Measurements from ENCODE around the gene F13A1. TPM values are rescaled to one million over a fixed set of nuclear protein-coding genes. Genes with fewer than 3 reads are reported as not detected.

Gene F13A1
- total and polyA plus RNA-seq, 2 of the 13 experiments (the other 11 are each of a cell fraction or from before 2014, with no cell fraction given), result not detected

DNA sequence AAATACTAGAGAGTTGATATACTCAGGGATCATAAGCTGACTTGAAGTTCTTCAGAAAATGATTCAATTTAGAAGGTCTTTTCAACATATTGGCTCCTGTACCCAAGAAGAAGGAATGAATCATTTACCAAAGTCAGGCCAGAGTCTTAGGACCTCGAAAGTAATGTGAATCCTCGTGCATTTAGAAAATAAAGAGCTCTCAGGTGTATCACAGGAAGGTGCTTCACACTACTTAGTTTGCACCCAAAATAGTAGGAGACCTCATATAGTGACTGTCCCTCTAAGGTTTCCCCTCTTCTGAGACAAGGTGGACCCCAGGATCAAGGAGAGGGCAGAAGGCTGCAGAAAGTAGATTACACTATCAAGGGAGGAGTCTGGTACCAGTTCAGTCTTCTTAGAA lies 71.8 kb downstream of the F13A1 start:
- Histone ChIP-seq H3K4me1 (ENCODE audit: insufficient read depth, low read length) (no peaks in the 10 kb centered on the region), H3K79me2 (ENCODE audit: insufficient read depth, low read length) (no peaks in the 10 kb centered on the region), H3K27me3 (ENCODE audit: control insufficient read depth in 1 of 2, insufficient read depth in 2 of 2, low read length in 2 of 2) (no peaks in the 10 kb centered on the region; a peak in 1 of 5 replicates), H3K4me3 (replicated peaks in 1 of 3; ENCODE audit: insufficient read depth in 1 of 3, low read depth in 2 of 3, low read length in 3 of 3) (no peak overlapping the region), H2AFZ (ENCODE audit: low read length) (no peak overlapping the region), H3K9me3 (ENCODE audit: low read length) (no peaks in the 10 kb centered on the region), H3K27ac (ENCODE audit: extremely low read length, insufficient read depth, low read length) (no peak overlapping the region), H3K36me3 (replicated peaks in 1 of 2; ENCODE audit: control insufficient read depth in 1 of 2, insufficient read depth in 2 of 2, low read length in 2 of 2) (no peaks in the 10 kb centered on the region), H3K9ac (ENCODE audit: insufficient read depth, low read depth, low read length) (no peak overlapping the region), H4K20me1 (ENCODE audit: insufficient read depth, low read length) (no peaks in the 10 kb centered on the region), H3K4me2 (ENCODE audit: low read depth, low read length) (no peak overlapping the region)
- TF ChIP-seq RFX3 (CRISPR knock-in tag; IDR thresholded peaks at IDR 0.05) (no peak), ATF4 (CRISPR knock-in tag; IDR thresholded peaks at IDR 0.05) (no peak), MXD4 (CRISPR knock-in tag; IDR thresholded peaks at IDR 0.05) (no peak), ZNF687 (CRISPR knock-in tag; IDR thresholded peaks at IDR 0.05) (no peak), STAT5B (CRISPR knock-in tag; IDR thresholded peaks at IDR 0.05) (no peak)
- TF ChIP-seq, protein P1, sequence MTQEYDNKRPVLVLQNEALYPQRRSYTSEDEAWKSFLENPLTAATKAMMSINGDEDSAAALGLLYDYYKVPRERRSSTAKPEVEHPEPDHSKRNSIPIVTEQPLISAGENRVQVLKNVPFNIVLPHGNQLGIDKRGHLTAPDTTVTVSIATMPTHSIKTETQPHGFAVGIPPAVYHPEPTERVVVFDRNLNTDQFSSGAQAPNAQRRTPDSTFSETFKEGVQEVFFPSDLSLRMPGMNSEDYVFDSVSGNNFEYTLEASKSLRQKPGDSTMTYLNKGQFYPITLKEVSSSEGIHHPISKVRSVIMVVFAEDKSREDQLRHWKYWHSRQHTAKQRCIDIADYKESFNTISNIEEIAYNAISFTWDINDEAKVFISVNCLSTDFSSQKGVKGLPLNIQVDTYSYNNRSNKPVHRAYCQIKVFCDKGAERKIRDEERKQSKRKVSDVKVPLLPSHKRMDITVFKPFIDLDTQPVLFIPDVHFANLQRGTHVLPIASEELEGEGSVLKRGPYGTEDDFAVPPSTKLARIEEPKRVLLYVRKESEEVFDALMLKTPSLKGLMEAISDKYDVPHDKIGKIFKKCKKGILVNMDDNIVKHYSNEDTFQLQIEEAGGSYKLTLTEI (CRISPR knock-in tag; conservative IDR thresholded peaks at IDR 0.05), result no peak
- CTCF ChIA-PET (ENCODE audit: low intra/inter-chr PET ratio, low total read pairs), result no interaction called here
- intact Hi-C loops (cut with micrococcal nuclease; ENCODE audit: unreplicated experiment), result no loop called here
- in situ Hi-C loops (cut with HindIII; ENCODE audit: extremely low pct_ligation_motif_present, low pct_unique_long_range_greater_than_20kb), result no loop called here
- no peak for ATAC-seq
- no peak for FAIRE-seq
- POLR2A ChIA-PET, result no interaction called here
- DNase-seq (ENCODE audit: low spot score), result no peak
- WGBS (ENCODE audit: low lambda C conversion rate), result 0% methylated on average over 2 of the region's 2 CpGs
- BruUV-seq (replicated peaks), result no TSS peak

Data from HepG2 (cell line).